WTC11 (cell line): ENCODE measurements around the gene UBE2G1. TPM values are rescaled to one million over a fixed set of nuclear protein-coding genes. Genes with fewer than 3 reads are reported as not detected.
A peak's percentile ranks its signal among the peaks of the same experiment; 100 is the strongest.

Source experiments
- ATAC-seq: fragments of 200-7000 bp; cut with Tn5 transposase; 2 replicates; pipeline ENCODE4 v1.10.0; 2021; ENCODE audit warnings: mild to moderate bottlenecking, moderate library complexity
- CTCF ChIA-PET: fragments of 300-600 bp; sonication (Branson Sonifier 250); formaldehyde crosslinking; loops from one replicate; lab custom pipeline; 2021; ENCODE audit warnings: antibody characterized with exemption; lab: Charles Lee
- POLR2A ChIA-PET: fragments of 350-600 bp; sonication (Branson Sonifier 250); formaldehyde crosslinking; loops from one replicate; lab custom pipeline; 2021; ENCODE audit warnings: antibody characterized with exemption; lab: Charles Lee
- DNase-seq: peaks from one replicate; pipeline ENCODE4 v3.0.0; 2021; ENCODE audit warnings: low spot score
- H3K27ac Mint-ChIP-seq: 2 replicates; pipeline ENCODE4 v1.8.0; 2021; ENCODE audit warnings: mixed read lengths
- H3K27me3 Mint-ChIP-seq: 2 replicates; pipeline ENCODE4 v1.8.0; 2021; ENCODE audit warnings: low read depth, mild to moderate bottlenecking, moderate library complexity, mixed read lengths
- H3K36me3 Mint-ChIP-seq: 2 replicates; pipeline ENCODE4 v1.8.0; 2021; ENCODE audit warnings: mixed read lengths
- H3K4me1 Mint-ChIP-seq: 2 replicates; pipeline ENCODE4 v1.8.0; 2022; ENCODE audit warnings: mixed read lengths
- H3K4me3 Mint-ChIP-seq: 2 replicates; pipeline ENCODE4 v1.8.0; 2021; ENCODE audit warnings: mild to moderate bottlenecking, moderate library complexity, mixed read lengths
- H3K9me3 Mint-ChIP-seq: 2 replicates; pipeline ENCODE4 v1.8.0; 2021; ENCODE audit warnings: mixed read lengths
- CREM ChIP-seq: sonication (generic); formaldehyde crosslinking; IDR thresholded peaks from 2 replicates; pipeline ENCODE4 v1.8.1; 2022; ENCODE audit warnings: mild to moderate bottlenecking, missing genetic modification reagents, moderate library complexity
- EMX1 ChIP-seq: fragments of 250-450 bp; sonication (Bioruptor Pico); IDR thresholded peaks from 2 replicates; pipeline ENCODE4 v1.8.0; 2021; ENCODE audit warnings: mild to moderate bottlenecking
- FOXK1 ChIP-seq: sonication (generic); formaldehyde crosslinking; IDR thresholded peaks from 2 replicates; pipeline ENCODE4 v1.8.0; 2022; ENCODE audit warnings: mild to moderate bottlenecking, moderate library complexity, missing genetic modification reagents
- GABPB1 ChIP-seq: sonication (generic); formaldehyde crosslinking; IDR thresholded peaks from 2 replicates; pipeline ENCODE4 v1.8.1; 2023; ENCODE audit warnings: mild to moderate bottlenecking, missing genetic modification reagents
- GRHL2 ChIP-seq: fragments of 250-450 bp; sonication (Bioruptor Pico); IDR thresholded peaks from 2 replicates; pipeline ENCODE4 v1.8.0; 2022; ENCODE audit warnings: mild to moderate bottlenecking, moderate library complexity; ENCODE audit not compliant: insufficient replicate concordance, severe bottlenecking
- JAZF1 ChIP-seq: fragments of 250-450 bp; sonication (Bioruptor Pico); IDR thresholded peaks from 2 replicates; pipeline ENCODE4 v1.9.0; 2021; ENCODE audit warnings: moderate library complexity, mild to moderate bottlenecking, inconsistent platforms
- MYBL2 ChIP-seq: sonication (generic); formaldehyde crosslinking; IDR thresholded peaks from 2 replicates; pipeline ENCODE4 v1.8.1; 2023; ENCODE audit warnings: mild to moderate bottlenecking, moderate library complexity, missing genetic modification reagents
- NFATC4 ChIP-seq: fragments of 250-450 bp; sonication (Bioruptor Pico); IDR thresholded peaks from 2 replicates; pipeline ENCODE4 v1.9.0; 2021; ENCODE audit warnings: mild to moderate bottlenecking
- NR1H2 ChIP-seq: sonication (generic); formaldehyde crosslinking; IDR thresholded peaks from 2 replicates; pipeline ENCODE4 v1.9.0; 2021; ENCODE audit warnings: mild to moderate bottlenecking, moderate library complexity, missing genetic modification reagents
- TCF7 ChIP-seq: sonication (generic); formaldehyde crosslinking; IDR thresholded peaks from 2 replicates; pipeline ENCODE4 v1.8.0; 2022; ENCODE audit warnings: mild to moderate bottlenecking, low read depth, missing genetic modification reagents, moderate library complexity
- TP53 ChIP-seq: sonication (generic); formaldehyde crosslinking; IDR thresholded peaks from 2 replicates; pipeline ENCODE4 v1.8.1; 2023; ENCODE audit warnings: mild to moderate bottlenecking, missing genetic modification reagents
- total RNA-seq: library from RNA; stranded (reverse); gene quantifications from 3 replicates; pipeline ENCODE4 v1.2.3, GENCODE V29; 2021
- TF ChIP-seq, protein P1 (sequence below): sonication (generic); formaldehyde crosslinking; IDR thresholded peaks from 2 replicates; pipeline ENCODE4 v1.8.1; 2023; ENCODE audit warnings: mild to moderate bottlenecking, missing genetic modification reagents
- TF ChIP-seq, protein P2 (sequence below): fragments of 250-450 bp; sonication (Bioruptor Pico); IDR thresholded peaks from 2 replicates; pipeline ENCODE4 v1.9.0; 2021; ENCODE audit warnings: mild to moderate bottlenecking, borderline replicate concordance
- TF ChIP-seq, protein P3 (sequence below): fragments of 250-450 bp; sonication (Bioruptor Pico); IDR thresholded peaks from 2 replicates; pipeline ENCODE4 v1.9.0; 2021; ENCODE audit warnings: moderate library complexity, mild to moderate bottlenecking, inconsistent platforms, borderline replicate concordance
- TF ChIP-seq, protein P4 (sequence below): fragments of 250-450 bp; sonication (Bioruptor Pico); IDR thresholded peaks from 2 replicates; pipeline ENCODE4 v2.1.2; 2022; ENCODE audit warnings: mild to moderate bottlenecking, moderate library complexity
- TF ChIP-seq, protein P5 (sequence below): fragments of 250-450 bp; sonication (Bioruptor Pico); IDR thresholded peaks from 2 replicates; pipeline ENCODE4 v1.9.0; 2021; ENCODE audit warnings: mild to moderate bottlenecking

The UBE2G1 gene
- total RNA-seq, 1 experiment from 2014 or later = 177 TPM

DNA sequence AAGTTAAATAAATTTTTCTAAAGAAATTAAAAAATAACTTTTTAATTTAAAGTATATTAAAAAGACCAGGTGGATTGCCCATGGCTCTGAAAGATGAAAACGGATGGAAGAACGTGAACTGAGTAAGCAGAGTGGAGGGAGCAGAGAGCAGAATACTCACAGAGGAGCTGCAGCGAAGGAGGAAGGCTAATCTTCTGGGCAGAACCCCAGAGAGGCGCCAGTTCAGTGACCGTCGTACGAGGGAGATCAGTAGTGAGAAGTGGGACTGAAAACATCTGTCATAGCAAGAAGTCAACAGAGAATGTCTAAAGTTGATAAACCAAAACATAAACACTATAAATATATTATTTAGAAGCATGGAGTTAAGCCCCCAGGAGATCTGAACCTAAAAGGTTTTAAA is 34.9 kb downstream of the UBE2G1 start:
- POLR2A ChIA-PET = no interaction called here
- no peak for ATAC-seq
- Mint-ChIP-seq H3K36me3 (peaks cover 11% of the 10 kb centered on the region; the same call in 1 of the 2 replicates), H3K27me3 (no peaks in the 10 kb centered on the region), H3K27ac (no peak overlapping the region), H3K9me3 (0 out of 2 replicates have a peak, but pooled peaks cover under 1% of the 10 kb centered on the region), H3K4me3 (no peak overlapping the region), H3K4me1 (peaks cover 62% of the 10 kb centered on the region)
- TF ChIP-seq, protein P1, sequence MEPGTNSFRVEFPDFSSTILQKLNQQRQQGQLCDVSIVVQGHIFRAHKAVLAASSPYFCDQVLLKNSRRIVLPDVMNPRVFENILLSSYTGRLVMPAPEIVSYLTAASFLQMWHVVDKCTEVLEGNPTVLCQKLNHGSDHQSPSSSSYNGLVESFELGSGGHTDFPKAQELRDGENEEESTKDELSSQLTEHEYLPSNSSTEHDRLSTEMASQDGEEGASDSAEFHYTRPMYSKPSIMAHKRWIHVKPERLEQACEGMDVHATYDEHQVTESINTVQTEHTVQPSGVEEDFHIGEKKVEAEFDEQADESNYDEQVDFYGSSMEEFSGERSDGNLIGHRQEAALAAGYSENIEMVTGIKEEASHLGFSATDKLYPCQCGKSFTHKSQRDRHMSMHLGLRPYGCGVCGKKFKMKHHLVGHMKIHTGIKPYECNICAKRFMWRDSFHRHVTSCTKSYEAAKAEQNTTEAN (CRISPR knock-in tag) = no peak
- TF ChIP-seq NFATC4 = no peak
- CTCF ChIA-PET = interaction anchor here (1.4 to 1.9 kb wide), 2 partner anchors 11 to 116 kb away, joined by 4 to 5 read pairs; no protein-coding TSS in a partner anchor
- no peak for DNase-seq

DNA sequence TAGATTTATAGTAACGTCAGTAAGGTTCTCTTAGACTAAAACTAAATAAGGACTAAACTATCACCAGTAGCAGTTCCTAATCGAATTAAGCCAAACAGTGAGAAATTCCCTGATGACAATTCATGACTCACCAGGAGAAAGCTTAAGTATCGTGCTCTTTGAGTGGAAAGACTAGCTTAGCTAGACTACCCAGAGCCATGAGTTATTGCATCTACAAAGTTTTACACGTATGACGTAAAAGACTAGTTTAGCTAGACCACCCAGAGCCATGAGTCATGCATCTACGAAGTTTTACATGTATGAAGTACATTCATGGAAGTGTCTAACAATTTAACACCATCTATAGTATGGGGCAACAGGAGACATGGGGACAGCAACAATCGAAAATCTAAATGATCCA is 36.6 kb downstream of the UBE2G1 start:
- TF ChIP-seq TP53 (CRISPR knock-in tag) = no peak
- no peak for TF ChIP-seq CREM
- no peak for TF ChIP-seq GRHL2
- TF ChIP-seq, protein P2, sequence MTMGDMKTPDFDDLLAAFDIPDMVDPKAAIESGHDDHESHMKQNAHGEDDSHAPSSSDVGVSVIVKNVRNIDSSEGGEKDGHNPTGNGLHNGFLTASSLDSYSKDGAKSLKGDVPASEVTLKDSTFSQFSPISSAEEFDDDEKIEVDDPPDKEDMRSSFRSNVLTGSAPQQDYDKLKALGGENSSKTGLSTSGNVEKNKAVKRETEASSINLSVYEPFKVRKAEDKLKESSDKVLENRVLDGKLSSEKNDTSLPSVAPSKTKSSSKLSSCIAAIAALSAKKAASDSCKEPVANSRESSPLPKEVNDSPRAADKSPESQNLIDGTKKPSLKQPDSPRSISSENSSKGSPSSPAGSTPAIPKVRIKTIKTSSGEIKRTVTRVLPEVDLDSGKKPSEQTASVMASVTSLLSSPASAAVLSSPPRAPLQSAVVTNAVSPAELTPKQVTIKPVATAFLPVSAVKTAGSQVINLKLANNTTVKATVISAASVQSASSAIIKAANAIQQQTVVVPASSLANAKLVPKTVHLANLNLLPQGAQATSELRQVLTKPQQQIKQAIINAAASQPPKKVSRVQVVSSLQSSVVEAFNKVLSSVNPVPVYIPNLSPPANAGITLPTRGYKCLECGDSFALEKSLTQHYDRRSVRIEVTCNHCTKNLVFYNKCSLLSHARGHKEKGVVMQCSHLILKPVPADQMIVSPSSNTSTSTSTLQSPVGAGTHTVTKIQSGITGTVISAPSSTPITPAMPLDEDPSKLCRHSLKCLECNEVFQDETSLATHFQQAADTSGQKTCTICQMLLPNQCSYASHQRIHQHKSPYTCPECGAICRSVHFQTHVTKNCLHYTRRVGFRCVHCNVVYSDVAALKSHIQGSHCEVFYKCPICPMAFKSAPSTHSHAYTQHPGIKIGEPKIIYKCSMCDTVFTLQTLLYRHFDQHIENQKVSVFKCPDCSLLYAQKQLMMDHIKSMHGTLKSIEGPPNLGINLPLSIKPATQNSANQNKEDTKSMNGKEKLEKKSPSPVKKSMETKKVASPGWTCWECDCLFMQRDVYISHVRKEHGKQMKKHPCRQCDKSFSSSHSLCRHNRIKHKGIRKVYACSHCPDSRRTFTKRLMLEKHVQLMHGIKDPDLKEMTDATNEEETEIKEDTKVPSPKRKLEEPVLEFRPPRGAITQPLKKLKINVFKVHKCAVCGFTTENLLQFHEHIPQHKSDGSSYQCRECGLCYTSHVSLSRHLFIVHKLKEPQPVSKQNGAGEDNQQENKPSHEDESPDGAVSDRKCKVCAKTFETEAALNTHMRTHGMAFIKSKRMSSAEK = no peak
- TF ChIP-seq EMX1 (CRISPR knock-in tag) = no peak
- TF ChIP-seq, protein P3, sequence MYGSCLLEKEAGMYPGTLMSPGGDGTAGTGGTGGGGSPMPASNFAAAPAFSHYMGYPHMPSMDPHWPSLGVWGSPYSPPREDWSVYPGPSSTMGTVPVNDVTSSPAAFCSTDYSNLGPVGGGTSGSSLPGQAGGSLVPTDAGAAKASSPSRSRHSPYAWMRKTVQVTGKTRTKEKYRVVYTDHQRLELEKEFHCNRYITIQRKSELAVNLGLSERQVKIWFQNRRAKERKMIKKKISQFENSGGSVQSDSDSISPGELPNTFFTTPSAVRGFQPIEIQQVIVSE = no peak
- TF ChIP-seq TCF7 (CRISPR knock-in tag) = no peak
- no peak for TF ChIP-seq NR1H2 (CRISPR knock-in tag)
- TF ChIP-seq, protein P4, sequence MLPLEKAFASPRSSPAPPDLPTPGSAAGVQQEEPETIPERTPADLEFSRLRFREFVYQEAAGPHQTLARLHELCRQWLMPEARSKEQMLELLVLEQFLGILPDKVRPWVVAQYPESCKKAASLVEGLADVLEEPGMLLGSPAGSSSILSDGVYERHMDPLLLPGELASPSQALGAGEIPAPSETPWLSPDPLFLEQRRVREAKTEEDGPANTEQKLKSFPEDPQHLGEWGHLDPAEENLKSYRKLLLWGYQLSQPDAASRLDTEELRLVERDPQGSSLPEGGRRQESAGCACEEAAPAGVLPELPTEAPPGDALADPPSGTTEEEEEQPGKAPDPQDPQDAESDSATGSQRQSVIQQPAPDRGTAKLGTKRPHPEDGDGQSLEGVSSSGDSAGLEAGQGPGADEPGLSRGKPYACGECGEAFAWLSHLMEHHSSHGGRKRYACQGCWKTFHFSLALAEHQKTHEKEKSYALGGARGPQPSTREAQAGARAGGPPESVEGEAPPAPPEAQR = no peak
- no peak for TF ChIP-seq MYBL2 (CRISPR knock-in tag)
- TF ChIP-seq GABPB1 (CRISPR knock-in tag) = no peak
- TF ChIP-seq JAZF1 (CRISPR knock-in tag) = no peak
- TF ChIP-seq, protein P5, sequence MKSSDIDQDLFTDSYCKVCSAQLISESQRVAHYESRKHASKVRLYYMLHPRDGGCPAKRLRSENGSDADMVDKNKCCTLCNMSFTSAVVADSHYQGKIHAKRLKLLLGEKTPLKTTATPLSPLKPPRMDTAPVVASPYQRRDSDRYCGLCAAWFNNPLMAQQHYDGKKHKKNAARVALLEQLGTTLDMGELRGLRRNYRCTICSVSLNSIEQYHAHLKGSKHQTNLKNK (CRISPR knock-in tag) = no peak
- TF ChIP-seq FOXK1 (CRISPR knock-in tag) = no peak
- H3K4me3 Mint-ChIP-seq = no peak overlapping the region
- H3K27me3 Mint-ChIP-seq = no peaks in the 10 kb centered on the region
- POLR2A ChIA-PET = no interaction called here
- H3K27ac Mint-ChIP-seq = peak overlapping the region; percentile 89
- DNase-seq = no peak
- peaks cover 11% of the 10 kb centered on the region; the same call in 1 of the 2 replicates for H3K36me3 Mint-ChIP-seq
- peaks cover 6% of the 10 kb centered on the region; the same call in 1 of the 2 replicates for H3K9me3 Mint-ChIP-seq
- peaks cover 67% of the 10 kb centered on the region for H3K4me1 Mint-ChIP-seq
- CTCF ChIA-PET = interaction anchor here (1.3 kb wide), 1 partner anchor 25 kb away, joined by 3 read pairs; no protein-coding TSS in a partner anchor
- ATAC-seq = no peak
